K562 (cell line): ENCODE data around the gene POR. TPM values are rescaled to one million over a fixed set of nuclear protein-coding genes. Genes with fewer than 3 reads are reported as not detected.

Source experiments
- ARID3B ChIP-seq: fragments of 250-450 bp; sonication (Bioruptor Pico); IDR thresholded peaks from 2 replicates; pipeline ENCODE4 v1.4.0; 2020; ENCODE audit warnings: borderline replicate concordance
- BDP1 ChIP-seq: IDR thresholded peaks from 3 replicates; pipeline ENCODE4 v1.6.1; 2011; ENCODE audit not compliant: insufficient read length, insufficient read depth
- CBX1 ChIP-seq: sonication (generic); IDR thresholded peaks from 2 replicates; pipeline ENCODE4 v1.6.1; 2016; ENCODE audit warnings: antibody characterized with exemption, low read depth, mild to moderate bottlenecking
- ETV6 ChIP-seq, 3 experiments: fragments of 150-350 bp in 1 of 3; sonication (generic) in 1 of 3; formaldehyde crosslinking in 1 of 3; IDR thresholded peaks; 2 replicates each; pipeline versions ENCODE4 v1.6.1 to v1.8.0; 2014 to 2022; ENCODE audit warnings: borderline replicate concordance in 2 of 3, low read depth in 2 of 3, antibody characterized with exemption in 1 of 3, low read length in 1 of 3, mild to moderate bottlenecking in 1 of 3, missing genetic modification reagents in 1 of 3
- FOXM1 ChIP-seq, 2 experiments: fragments of 450-650 bp in 1 of 2; sonication (generic) in 1 of 2; formaldehyde crosslinking in 1 of 2; IDR thresholded peaks; 2 replicates each; pipeline versions ENCODE4 v1.6.1 to v1.9.0; 2017 to 2022; ENCODE audit warnings: low read depth in 2 of 2, mild to moderate bottlenecking in 2 of 2, missing genetic modification reagents in 1 of 2, moderate library complexity in 1 of 2
- FOXP1 ChIP-seq: sonication (generic); formaldehyde crosslinking; IDR thresholded peaks from 2 replicates; pipeline ENCODE4 v1.8.0; 2022; ENCODE audit warnings: mild to moderate bottlenecking, missing genetic modification reagents
- HBP1 ChIP-seq: fragments of 450-650 bp; formaldehyde crosslinking; IDR thresholded peaks from 2 replicates; pipeline ENCODE4 v1.4.0; 2022; ENCODE audit warnings: missing genetic modification characterization
- HNRNPH1 ChIP-seq: fragments of 200-400 bp; formaldehyde crosslinking; optimal IDR thresholded peaks from 2 replicates; pipeline ENCODE3; 2017; ENCODE audit warnings: low read depth, mild to moderate bottlenecking, low read length, moderate library complexity
- JUND ChIP-seq, 2 experiments: IDR thresholded peaks; 2 replicates in 1 of 2; 3 replicates in 1 of 2; pipeline ENCODE4 v1.6.1; 2011; ENCODE audit warnings: borderline replicate concordance in 2 of 2, low read depth in 2 of 2, low read length in 2 of 2, improper control_type of control experiment in 1 of 2, missing biosample characterization in 1 of 2, missing genetic modification characterization in 1 of 2, missing genetic modification reagents in 1 of 2
- MLX ChIP-seq, 2 experiments: fragments of 450-650 bp in 1 of 2; sonication (generic) in 1 of 2; formaldehyde crosslinking; conservative IDR thresholded peaks; 2 replicates each; pipeline versions ENCODE4 v1.4.0 to v1.8.1; 2020 to 2022; ENCODE audit warnings: mild to moderate bottlenecking in 1 of 2, missing genetic modification reagents in 1 of 2
- MYNN ChIP-seq, 2 experiments: sonication (generic); formaldehyde crosslinking in 1 of 2; IDR thresholded peaks; 2 replicates each; pipeline versions ENCODE4 v1.5.0 to v1.6.1; 2016 to 2020; ENCODE audit warnings: antibody characterized with exemption in 1 of 2, missing genetic modification reagents in 1 of 2
- RHOXF2B ChIP-seq: fragments of 250-450 bp; sonication (Bioruptor Pico); conservative IDR thresholded peaks from 2 replicates; pipeline ENCODE4 v1.5.1; 2021
- SP2 ChIP-seq: IDR thresholded peaks from 2 replicates; pipeline ENCODE4 v1.6.1; 2011; ENCODE audit warnings: mild to moderate bottlenecking, low read depth, low read length, moderate library complexity; ENCODE audit not compliant: poor library complexity, severe bottlenecking; ENCODE audit errors: extremely low read depth
- SPI1 ChIP-seq: IDR thresholded peaks from 2 replicates; pipeline ENCODE4 v1.6.1; 2011; ENCODE audit warnings: low read depth, low read length, control low read depth, borderline replicate concordance
- ZKSCAN1 ChIP-seq: fragments of 150-350 bp; IDR thresholded peaks from 2 replicates; pipeline ENCODE4 v1.6.1; 2016; ENCODE audit warnings: low read depth, low read length
- ZNF121 ChIP-seq: sonication (generic); formaldehyde crosslinking; conservative IDR thresholded peaks from 2 replicates; pipeline ENCODE4 v1.8.0; 2022; ENCODE audit warnings: missing genetic modification reagents
- ZNF143 ChIP-seq: sonication (generic); formaldehyde crosslinking; IDR thresholded peaks from 2 replicates; pipeline ENCODE4 v1.9.0; 2022; ENCODE audit warnings: mild to moderate bottlenecking, missing genetic modification reagents
- ZNF311 ChIP-seq: fragments of 250-450 bp; sonication (Bioruptor Pico); IDR thresholded peaks from 2 replicates; pipeline ENCODE4 v1.4.0; 2020; ENCODE audit warnings: mild to moderate bottlenecking, moderate library complexity
- ZNF512 ChIP-seq: IDR thresholded peaks from 2 replicates; pipeline ENCODE4 v1.6.1; 2016; ENCODE audit warnings: missing genetic modification characterization, missing compliant biosample characterization
- ZNF717 ChIP-seq: fragments of 250-450 bp; sonication (Bioruptor Pico); IDR thresholded peaks from 2 replicates; pipeline ENCODE4 v1.5.0; 2021
- ZNF785 ChIP-seq: fragments of 250-450 bp; sonication (Bioruptor Pico); IDR thresholded peaks from 2 replicates; pipeline ENCODE4 v1.4.0; 2020; ENCODE audit warnings: mild to moderate bottlenecking
- polyA plus RNA-seq, 8 experiments: library from polyadenylated mRNA; depleted of rRNA in 4 of 8; stranded (reverse) in 5 of 8; unstranded in 3 of 8; fragments of >200 nt; fragmentation: Nextera tagmentation in 2 of 8; fragmentation: Illumina TruSeq in 1 of 8; extraction: Ambion mirVana in 2 of 8; extraction: Trizol in 1 of 8; gene quantifications; 2 replicates each; pipeline versions ENCODE4 v1.2.1 to v1.2.3, GENCODE V29; 2011 to 2014; ENCODE audit warnings: inconsistent platforms in 1 of 8, missing spikeins in 1 of 8
- total RNA-seq, 7 experiments: library from RNA; depleted of rRNA in 6 of 7; stranded (reverse); fragments of >200 nt in 6 of 7; fragmentation: Illumina TruSeq in 2 of 7; extraction: Trizol in 2 of 7; gene quantifications; 2 replicates each; pipeline versions ENCODE4 v1.2.1 to v1.2.3, GENCODE V29; 2011 to 2021; ENCODE audit warnings: low replicate concordance in 1 of 7

POR gene
- total and polyA plus RNA-seq, 9 of the 15 experiments (the other 6 are each of a cell fraction or from before 2014, with no cell fraction given): 4.7 to 142 (median 40.8) TPM

- TF ChIP-seq ZKSCAN1 (no peak), ZNF717 (no peak), ZNF512 (no peak), BDP1 (no peak), FOXP1 (CRISPR knock-in tag) (no peak), MYNN (IDR thresholded peaks at IDR 0.05) (0 out of 2 replicates have a peak, but pooled peaks have one; percentile 49), MYNN (CRISPR knock-in tag; IDR thresholded peaks at IDR 0.05) (no peak), SP2 (no peak), JUND (IDR thresholded peaks at IDR 0.05; ENCODE audit: borderline replicate concordance, low read depth, low read length) (peak; percentile 47; the same call in 1 of the 2 replicates), JUND (tag; IDR thresholded peaks at IDR 0.05; ENCODE audit: borderline replicate concordance, low read depth, low read length) (no peak), SPI1 (no peak), HNRNPH1 (no peak), RHOXF2B (CRISPR knock-in tag) (no peak), HBP1 (no peak), FOXM1 (IDR thresholded peaks at IDR 0.05; ENCODE audit: low read depth) (no peak), FOXM1 (CRISPR knock-in tag; IDR thresholded peaks at IDR 0.05; ENCODE audit: low read depth) (no peak), ARID3B (CRISPR knock-in tag) (no peak), ZNF311 (CRISPR knock-in tag) (no peak), ZNF121 (CRISPR knock-in tag) (no peak), MLX (CRISPR knock-in tag; conservative IDR thresholded peaks at IDR 0.05) (no peak), ZNF143 (CRISPR knock-in tag) (no peak), ZNF785 (CRISPR knock-in tag) (no peak), CBX1 (no peak), ETV6 (IDR thresholded peaks at IDR 0.05; ENCODE audit: borderline replicate concordance in 1 of 2, low read depth in 2 of 2, low read length in 1 of 2) (no peak), ETV6 (CRISPR knock-in tag; IDR thresholded peaks at IDR 0.05; ENCODE audit: borderline replicate concordance) (no peak)
Measured at GRCh38 chr7:76020031-76020714, 105.2 kb downstream of the POR start (continued).
